ENCODE data around the gene LDB1. TPM values are rescaled to one million over a fixed set of nuclear protein-coding genes. Genes with fewer than 3 reads are reported as not detected.

The LDB1 gene
- total RNA-seq, 4 donors from 2014 or later, result 15.8 to 42.0 (median 29.2) TPM

- no peak for TF ChIP-seq CTCF (IDR thresholded peaks at IDR 0.05; ENCODE audit: low read depth)
These were observed 53.6 kb downstream of the LDB1 start for GRCh38 chr10:102066399-102067088.

- no peak for TF ChIP-seq CTCF (IDR thresholded peaks at IDR 0.05; ENCODE audit: low read depth)
These were observed 54.4 kb downstream of the LDB1 start for GRCh38 chr10:102065561-102066398.

GRCh38 chr10:102064868-102065560, 55.2 kb downstream of the LDB1 start, which contains the start of gene HPS6:
HPS6 (plus strand) TSS chr10:102065349; CDS start chr10:102065475, 126 bp downstream.
- TF ChIP-seq CTCF (IDR thresholded peaks at IDR 0.05; ENCODE audit: low read depth), result no peak

GRCh38 chr10:102064503-102064867, 55.7 kb downstream of the LDB1 start:
- no peak for TF ChIP-seq CTCF (IDR thresholded peaks at IDR 0.05; ENCODE audit: low read depth)

GRCh38 chr10:102059987-102060386, 60.2 kb downstream of the LDB1 start:
- TF ChIP-seq CTCF (IDR thresholded peaks at IDR 0.05; ENCODE audit: low read depth), result no peak

Small RNA genes within 50 kb of the gene (small RNA-seq; reads per million reads assigned to genes)
- gene AL500527.1 (not detected), gene AL500527.2 (not detected)

Other genes with a start within 250 kb of the LDB1 start
- 10 to 100 TPM; 11.9 to 18.4 (median 17.9) TPM for gene ARMH3, start 64.2 kb downstream of the LDB1 start, total RNA-seq
- gene HPS6, start 55.0 kb downstream of the LDB1 start, total RNA-seq, result 10 to 100 TPM in 3 of 4 donors, 1 to 10 TPM in 1; 7.2 to 27.9 (median 16.7) TPM
- gene PPRC1, start 12.7 kb upstream of the LDB1 start, total RNA-seq, result 10 to 100 TPM in 3 of 4 donors, 1 to 10 TPM in 1; 9.2 to 23.6 (median 10.3) TPM
- 10 to 100 TPM; 19.2 to 30.7 (median 22.0) TPM for gene NOLC1, start 32.0 kb upstream of the LDB1 start, total RNA-seq
- gene ELOVL3, start 105.9 kb upstream of the LDB1 start, total RNA-seq, result 1 to 10 TPM; 1.3 to 3.6 (median 3.2) TPM
- gene PITX3, start 121.1 kb upstream of the LDB1 start, total RNA-seq, result not detected
- 10 to 100 TPM; 21.6 to 34.3 (median 24.0) TPM for gene GBF1, start 125.2 kb upstream of the LDB1 start, total RNA-seq